ENCODE measurements around the gene OLFML1.

GRCh38 chr11:7547687-7548086 is 62.4 kb downstream of the OLFML1 start:
- TF ChIP-seq MAX (IDR thresholded peaks at IDR 0.05) (no peak), RAD21 (conservative IDR thresholded peaks at IDR 0.05 in 1 of 2, IDR thresholded peaks at IDR 0.05 in 1 of 2) (no peak), POLR2A (IDR thresholded peaks at IDR 0.05; ENCODE audit: low read length) (no peak), CTCF (IDR thresholded peaks at IDR 0.05) (no peak), TP53 (CRISPR knock-in tag; IDR thresholded peaks at IDR 0.05) (no peak), RFX5 (IDR thresholded peaks at IDR 0.05) (no peak), NR3C1 (IDR thresholded peaks at IDR 0.05) (no peak), JUNB (IDR thresholded peaks at IDR 0.05) (no peak), CBX8 (IDR thresholded peaks at IDR 0.05) (no peak), HMGXB4 (CRISPR knock-in tag; IDR thresholded peaks at IDR 0.05; ENCODE audit: borderline replicate concordance) (no peak), JUN (IDR thresholded peaks at IDR 0.05) (no peak), ZFP36 (IDR thresholded peaks at IDR 0.05; ENCODE audit: borderline replicate concordance, partially characterized antibody) (no peak)
